Measurements from ENCODE around the gene RHEB.

GRCh38 chr7:151447312-151447711 is 72.4 kb downstream of the RHEB start:
- TF ChIP-seq ZNF3 (CRISPR knock-in tag; IDR thresholded peaks at IDR 0.05) = no peak
- TF ChIP-seq SP1 (IDR thresholded peaks at IDR 0.05) = no peak
- no peak for TF ChIP-seq SP1 (CRISPR knock-in tag; IDR thresholded peaks at IDR 0.05)
- no peak for TF ChIP-seq POLR2A (IDR thresholded peaks at IDR 0.05; ENCODE audit: insufficient read depth in 1 of 2, low read depth in 2 of 2, low read length in 2 of 2)

Measured in HepG2 (cell line).